HG03064 (cell line): ENCODE data around the gene EXOC1.
"Not testable (repeated sequence)": the region's sequence is repeated elsewhere in the genome, so short reads cannot be mapped to it uniquely, and the experiment has no call there.

Source experiments
- ATAC-seq: cut with Tn5 transposase; IDR thresholded peaks from one replicate; pipeline ENCODE4 v1.9.1; 2021; ENCODE audit warnings: low read depth; ENCODE audit not compliant: unreplicated experiment

The EXOC1 gene

GRCh38 chr4:55904576-55904975, 51.1 kb downstream of the EXOC1 start:
- no peak for ATAC-seq

GRCh38 chr4:55906323-55906722, 52.9 kb downstream of the EXOC1 start:
- no peak for ATAC-seq

- no peak for ATAC-seq
Measured at GRCh38 chr4:55906989-55907388, 53.5 kb downstream of the EXOC1 start.

GRCh38 chr4:55907469-55907868, 54.0 kb downstream of the EXOC1 start:
- ATAC-seq, result no peak

- ATAC-seq, result no peak
Measured at GRCh38 chr4:55910140-55910539, 56.7 kb downstream of the EXOC1 start.

- ATAC-seq, result no peak
Measured at GRCh38 chr4:55912249-55912648, 58.8 kb downstream of the EXOC1 start.

GRCh38 chr4:55920571-55920970, 67.1 kb downstream of the EXOC1 start:
- no peak for ATAC-seq

- no peak for ATAC-seq
Measured at GRCh38 chr4:55921093-55921492, 67.6 kb downstream of the EXOC1 start.

GRCh38 chr4:55925241-55925640, 71.8 kb downstream of the EXOC1 start:
- no peak for ATAC-seq

- ATAC-seq, result no peak
Measured at GRCh38 chr4:55926610-55927009, 73.2 kb downstream of the EXOC1 start.

- no peak for ATAC-seq
Measured at GRCh38 chr4:55927803-55928437, 74.5 kb downstream of the EXOC1 start.

- ATAC-seq, result no peak
Measured at GRCh38 chr4:55928846-55929245, 75.4 kb downstream of the EXOC1 start.

GRCh38 chr4:55931043-55931442, 77.6 kb downstream of the EXOC1 start:
- no peak for ATAC-seq

GRCh38 chr4:55931833-55932232, 78.4 kb downstream of the EXOC1 start:
- no peak for ATAC-seq

- ATAC-seq, result no peak
Measured at GRCh38 chr4:55932511-55932910, 79.1 kb downstream of the EXOC1 start.

GRCh38 chr4:55933611-55934010, 80.2 kb downstream of the EXOC1 start:
- ATAC-seq, result no peak

- not testable (repeated sequence) for ATAC-seq
Measured at GRCh38 chr4:55935907-55936306, 82.5 kb downstream of the EXOC1 start.

GRCh38 chr4:55938481-55938880, 85.0 kb downstream of the EXOC1 start:
- ATAC-seq, result no peak

GRCh38 chr4:55939421-55939820, 86.0 kb downstream of the EXOC1 start:
- no peak for ATAC-seq

GRCh38 chr4:55941881-55942396, 88.5 kb downstream of the EXOC1 start:
- no peak for ATAC-seq

- ATAC-seq, result peak; percentile 35
Measured at GRCh38 chr4:55947254-55947882, 93.9 kb downstream of the EXOC1 start.
